ENCODE data around the gene EXOSC9. TPM values are rescaled to one million over a fixed set of nuclear protein-coding genes. Genes with fewer than 3 reads are reported as not detected.
A peak's percentile ranks its signal among the peaks of the same experiment; 100 is the strongest.

The EXOSC9 gene
- total RNA-seq, 1 experiment from 2014 or later = 40.4 TPM

DNA sequence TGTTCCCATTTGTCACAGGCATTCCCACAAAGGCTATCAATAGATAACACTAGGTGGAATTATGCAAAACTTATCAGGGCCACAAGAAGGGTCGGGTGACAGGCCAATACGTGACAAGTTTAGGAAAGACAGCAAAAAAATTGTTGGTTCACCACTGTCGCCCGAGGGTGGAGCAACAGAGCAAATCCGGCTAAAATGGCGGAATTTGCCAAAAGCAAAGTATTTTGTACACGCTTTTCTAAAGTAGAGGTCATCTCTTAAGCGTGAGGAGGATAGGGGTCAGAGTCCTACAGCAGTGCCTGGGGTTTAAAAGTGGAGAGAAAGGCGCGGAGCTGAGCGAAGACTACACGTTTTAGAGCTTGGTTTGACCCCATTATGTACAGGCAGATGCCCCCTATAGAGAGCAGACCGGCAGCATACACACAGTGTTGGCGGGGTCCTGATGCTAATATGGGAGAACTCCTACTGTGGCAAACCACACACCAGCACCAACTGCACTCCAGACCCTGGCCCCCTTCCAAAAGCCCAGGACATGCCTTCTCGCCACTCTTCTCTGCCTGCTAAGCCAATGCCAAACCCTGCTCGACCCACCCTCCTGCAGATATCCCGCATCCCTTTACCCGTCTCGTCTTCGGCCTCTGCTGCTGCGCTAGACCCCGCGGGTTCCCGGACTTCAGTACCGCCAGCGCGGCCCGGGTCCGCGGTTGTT, 21.8 kb downstream of the EXOSC9 start:
- DNase-seq (ENCODE audit: extremely low read depth, low read depth) = no peak

DNA sequence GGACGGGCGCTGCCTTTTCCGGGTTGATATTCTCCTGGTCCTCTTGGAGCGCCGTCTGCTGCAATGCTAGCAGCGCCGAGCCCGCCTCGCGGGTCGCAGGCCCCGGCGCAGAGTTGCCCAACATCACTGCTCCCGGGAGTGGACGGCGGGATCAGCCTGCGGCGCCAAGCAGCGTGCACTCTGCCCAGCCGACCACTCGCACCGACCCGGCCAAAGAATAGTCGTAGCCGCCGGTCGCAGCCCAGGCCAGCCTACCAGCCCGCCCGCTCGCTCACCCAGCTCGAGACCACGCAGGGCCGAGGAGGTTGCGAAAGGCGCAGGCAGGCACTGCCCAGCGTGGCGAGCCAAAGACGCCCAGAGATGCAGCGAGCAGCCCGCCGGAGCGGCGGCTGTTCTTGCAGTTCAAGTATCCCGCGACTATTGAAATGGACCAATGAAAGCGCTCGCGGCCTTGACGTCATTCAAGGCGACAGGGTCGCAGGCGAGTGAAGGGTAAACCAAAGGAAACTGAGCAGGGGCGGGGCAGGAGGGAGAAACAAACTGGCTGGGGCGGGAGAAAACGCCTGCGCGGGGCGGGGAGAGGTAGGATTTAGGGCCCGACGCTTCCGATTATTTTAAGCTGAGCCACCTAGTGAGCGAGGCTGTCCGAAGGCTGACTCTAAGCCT, 22.5 kb downstream of the EXOSC9 start, which contains the start of gene CCNA2:
CCNA2 (minus strand) TSS at position 379 of the 666 bp plus-strand sequence; CDS start at position 124, 255 bp downstream.
- peak; percentile 94 for DNase-seq (ENCODE audit: extremely low read depth, low read depth)

DNA sequence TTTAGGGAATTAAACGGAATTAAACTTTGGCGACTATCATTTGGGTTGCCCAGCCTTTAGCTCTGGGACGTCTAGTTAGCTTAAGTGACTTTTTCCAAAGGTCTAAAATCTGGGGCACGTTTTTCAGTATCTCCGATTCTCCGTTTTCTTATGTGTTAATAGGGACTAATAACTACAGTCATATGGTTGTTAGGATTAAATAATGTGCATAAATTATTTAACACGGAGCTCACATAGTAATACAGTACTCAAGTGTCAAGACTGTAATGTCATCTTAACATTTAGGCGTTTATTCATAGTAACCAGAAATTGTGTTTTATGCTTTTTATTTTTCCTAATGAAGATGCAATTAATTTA, 23.0 kb downstream of the EXOSC9 start:
- DNase-seq (ENCODE audit: extremely low read depth, low read depth) = no peak

DNA sequence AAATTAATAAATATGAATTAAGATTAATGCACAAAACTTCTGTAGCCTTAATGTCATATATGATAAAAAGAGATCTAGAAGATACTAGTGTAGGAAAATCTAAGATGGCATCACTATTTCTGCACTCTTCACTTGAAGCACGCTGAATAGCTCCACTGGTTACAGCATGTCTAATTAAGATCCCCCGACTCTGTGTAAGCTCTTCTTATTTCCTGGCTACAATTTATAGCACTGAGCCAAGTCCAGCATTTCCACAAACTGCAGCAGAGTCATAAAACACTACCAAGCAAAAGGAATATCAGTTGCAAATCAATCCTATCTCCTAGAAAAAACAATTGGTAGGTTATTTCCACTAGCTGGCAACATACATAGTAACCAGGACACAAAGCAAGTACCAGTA, 23.8 kb downstream of the EXOSC9 start:
- no peak for DNase-seq (ENCODE audit: extremely low read depth, low read depth)

DNA sequence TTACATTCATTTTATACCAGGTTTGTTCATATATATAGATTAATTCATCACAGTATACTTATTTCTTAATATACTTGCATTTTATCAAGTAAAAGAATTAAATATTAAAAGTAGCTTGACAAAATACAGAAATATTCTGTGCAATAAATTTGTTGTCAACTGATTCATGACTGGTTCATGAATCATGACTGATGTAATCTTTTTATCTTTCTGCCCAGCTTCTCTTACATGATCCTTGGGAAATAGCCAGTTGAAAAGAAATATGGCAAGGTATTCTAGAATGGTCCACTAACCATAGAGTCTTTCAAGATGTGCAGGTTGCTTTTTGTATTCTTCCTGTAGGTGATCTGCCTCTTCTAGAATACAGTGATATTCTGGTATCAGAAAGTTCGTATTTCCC, 26.7 kb downstream of the EXOSC9 start:
- peak; percentile 36 for DNase-seq (ENCODE audit: extremely low read depth, low read depth)

DNA sequence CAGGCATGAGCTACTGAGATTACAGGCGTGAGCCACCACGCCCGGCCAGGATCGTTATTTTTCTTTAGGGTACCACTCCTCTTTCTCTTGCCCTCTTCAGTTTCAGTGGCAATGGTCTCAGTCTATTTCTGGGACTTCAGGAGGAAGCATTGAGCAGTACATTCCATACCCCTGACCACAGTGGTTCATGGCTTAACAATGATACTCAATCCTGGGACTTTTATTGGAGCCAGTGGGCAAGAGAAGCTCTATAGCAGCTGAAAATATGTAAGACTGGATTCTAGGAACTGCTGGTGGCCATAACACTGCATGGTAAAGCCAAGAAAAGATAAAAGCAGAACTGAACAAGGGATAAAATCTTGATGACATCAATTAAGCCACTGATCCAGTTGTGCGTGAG, 28.4 kb downstream of the EXOSC9 start:
- no peak for DNase-seq (ENCODE audit: extremely low read depth, low read depth)

DNA sequence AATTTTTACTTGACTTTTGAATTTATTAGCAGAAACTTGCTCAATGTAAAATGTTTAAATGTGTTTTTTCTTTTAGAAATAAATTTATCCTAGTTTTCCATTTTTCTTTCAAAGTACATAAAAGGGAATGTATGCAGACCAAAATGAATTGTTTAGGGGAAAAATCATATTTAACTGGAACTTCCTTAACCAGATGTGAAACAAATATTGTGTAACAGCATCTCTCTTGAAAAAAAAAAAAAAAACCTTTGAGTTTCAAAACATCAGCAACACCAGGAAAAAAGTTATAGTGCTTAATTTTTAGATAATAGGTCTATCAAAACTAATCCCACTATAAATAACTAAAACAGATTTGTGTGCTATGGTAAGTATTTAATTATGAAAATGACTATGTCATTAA, 37.0 kb downstream of the EXOSC9 start:
- no peak for DNase-seq (ENCODE audit: extremely low read depth, low read depth)

DNA sequence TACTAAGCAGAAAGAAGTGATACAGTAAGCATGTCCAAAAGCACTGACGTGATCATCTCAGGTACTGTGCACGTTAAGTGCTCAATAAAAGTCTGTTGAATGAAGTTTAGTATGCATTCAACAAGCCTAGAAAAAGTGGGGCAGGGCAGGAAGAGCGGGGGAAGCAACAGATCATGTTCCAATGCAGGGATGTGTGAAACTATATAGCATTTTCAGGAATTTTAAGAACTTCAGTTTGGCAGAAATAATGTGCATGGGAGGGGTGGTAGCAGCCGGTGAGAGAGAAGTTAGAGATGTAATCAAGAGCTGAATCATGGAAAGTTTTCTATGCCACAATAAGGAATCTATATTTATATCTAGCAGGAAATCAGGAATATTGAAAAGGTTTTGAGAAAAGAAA, 41.7 kb downstream of the EXOSC9 start:
- DNase-seq (ENCODE audit: extremely low read depth, low read depth) = no peak

DNA sequence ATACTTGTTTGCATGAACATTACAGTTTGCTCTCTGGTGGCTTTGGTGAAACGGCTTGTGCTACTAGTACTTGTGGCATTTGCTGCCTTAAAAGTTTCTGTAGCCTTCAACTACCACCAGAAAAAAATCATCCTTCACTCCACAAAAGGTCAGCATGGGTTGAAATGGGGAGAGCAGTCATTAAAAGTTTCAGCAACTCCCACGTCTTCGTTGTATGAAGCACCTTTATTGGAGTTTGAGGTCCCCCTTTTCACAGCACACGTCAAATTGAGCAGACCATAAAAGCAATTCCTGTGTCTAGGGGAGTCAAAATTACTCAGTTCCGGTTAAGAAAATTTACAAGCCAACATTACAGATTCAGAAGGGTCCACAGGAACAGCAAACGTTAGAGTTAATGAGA, 45.5 kb downstream of the EXOSC9 start:
- no peak for DNase-seq (ENCODE audit: extremely low read depth, low read depth)

DNA sequence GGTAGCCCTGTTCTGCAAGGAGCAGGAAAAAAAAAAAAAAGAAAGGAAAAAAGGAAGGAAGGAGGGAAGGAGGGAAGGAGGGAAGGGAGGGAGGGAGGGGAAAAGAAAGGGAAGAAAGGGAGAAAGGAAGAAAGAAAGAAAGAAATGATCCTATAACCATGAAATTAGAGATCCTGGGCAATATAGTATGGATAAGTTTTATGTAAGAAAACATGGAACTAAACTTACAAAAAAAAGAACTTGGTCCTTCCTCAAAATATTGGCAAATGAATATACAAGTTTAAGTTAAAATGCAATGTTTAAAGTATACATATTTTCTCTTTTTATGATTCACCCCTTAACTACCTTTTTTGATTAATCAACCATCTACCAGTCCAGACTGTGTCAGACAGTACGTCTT, 50.2 kb downstream of the EXOSC9 start:
- no peak for DNase-seq (ENCODE audit: extremely low read depth, low read depth)

DNA sequence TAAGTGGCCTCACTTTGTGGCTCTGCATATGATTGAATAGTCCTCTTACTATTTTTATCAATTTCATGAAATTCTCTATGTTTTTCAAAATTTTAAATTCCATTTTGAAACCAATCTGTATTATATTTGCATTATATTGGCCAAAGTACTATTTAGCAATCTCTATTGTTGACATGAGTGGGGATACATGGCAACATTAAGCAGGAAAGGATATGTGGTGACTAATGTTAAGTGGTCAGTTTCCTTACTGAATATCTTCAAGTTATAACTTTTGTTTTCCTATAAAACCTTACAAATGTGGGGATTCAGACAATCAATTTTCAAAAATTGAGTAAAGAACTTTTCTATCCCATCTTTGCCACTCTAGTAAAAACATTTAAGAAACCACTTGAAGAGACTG, 59.0 kb downstream of the EXOSC9 start:
- DNase-seq (ENCODE audit: extremely low read depth, low read depth) = no peak

DNA sequence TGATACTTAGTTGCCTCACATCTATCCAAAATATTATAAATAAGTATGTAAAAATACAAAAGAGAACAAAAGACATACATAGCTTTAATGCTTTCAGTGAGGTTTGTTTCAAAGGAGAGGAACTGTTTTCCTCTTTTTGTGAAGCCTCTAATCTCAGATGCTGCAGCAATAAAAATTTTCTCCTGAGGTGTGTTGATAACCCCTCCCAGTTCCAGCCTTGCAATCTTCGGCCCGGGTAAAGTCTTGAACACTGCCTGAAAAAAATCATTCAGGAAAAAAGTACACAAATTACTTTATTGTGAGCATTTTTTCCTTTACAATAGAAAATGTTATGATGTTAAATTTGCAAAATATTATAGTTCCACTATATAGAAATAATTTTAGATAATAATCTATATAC, 60.3 kb downstream of the EXOSC9 start:
- no peak for DNase-seq (ENCODE audit: extremely low read depth, low read depth)

DNA sequence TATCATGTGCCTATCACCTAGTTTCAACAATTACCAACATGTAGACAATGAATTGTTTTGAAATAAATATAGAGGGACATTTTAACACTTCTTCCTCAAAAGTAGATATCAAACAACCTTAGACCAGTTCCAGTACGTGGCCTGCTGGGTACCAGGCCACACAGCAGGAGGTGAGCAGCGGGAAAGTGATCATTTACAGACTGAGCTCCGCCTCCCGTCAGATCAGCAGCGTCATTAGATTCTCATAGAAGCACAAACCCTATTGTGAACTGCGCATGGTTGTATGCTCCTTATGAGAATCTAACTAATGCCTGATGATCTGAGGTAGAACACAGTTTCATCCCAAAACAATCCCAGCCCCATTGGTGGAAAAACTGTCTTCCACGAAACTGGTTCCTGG, 62.7 kb downstream of the EXOSC9 start:
- DNase-seq (ENCODE audit: extremely low read depth, low read depth) = no peak

Other genes starting within 250 kb of the EXOSC9 start
- 332 and 349 TPM in 2 replicates for gene ANXA5, start 104.3 kb upstream of the EXOSC9 start, total RNA-seq (2014; rRNA removed; shearing (Covaris generic))
- 0.40 and 1.1 TPM in 2 replicates for gene SMIM43, start 36.2 kb upstream of the EXOSC9 start, total RNA-seq (2014; rRNA removed; shearing (Covaris generic))
- 58.1 and 64.0 TPM in 2 replicates for gene CCNA2, start 22.6 kb downstream of the EXOSC9 start, total RNA-seq (2014; rRNA removed; shearing (Covaris generic))
- gene BBS7, start 69.2 kb downstream of the EXOSC9 start, total RNA-seq (2014; rRNA removed; shearing (Covaris generic)) = 11.4 and 13.1 TPM in 2 replicates
- gene TRPC3, start 150.7 kb downstream of the EXOSC9 start, total RNA-seq (2014; rRNA removed; shearing (Covaris generic)) = 0.02 TPM in 1 of 2 replicates, not detected in the other